H9 (cell line): ENCODE results near the gene CLIC1. TPM values are rescaled to one million over a fixed set of nuclear protein-coding genes. Genes with fewer than 3 reads are reported as not detected.

ENCODE experiments used
- DNase-seq: peaks from one replicate; pipeline ENCODE4 v3.0.0-alpha.2; 2017
- H2AFZ ChIP-seq: one replicate; pipeline ENCODE4 v1.6.1; 2013; ENCODE audit warnings: mild to moderate bottlenecking, low read length, control low read depth, moderate library complexity
- H2AK5ac ChIP-seq: 2 replicates; pipeline ENCODE4 v1.6.1; 2013; ENCODE audit warnings: low read length, control low read depth, mixed read lengths; ENCODE audit not compliant: insufficient read length
- H2BK120ac ChIP-seq: one replicate; pipeline ENCODE4 v1.6.1; 2013; ENCODE audit warnings: low read depth, mild to moderate bottlenecking, low read length, control low read depth, inconsistent platforms; ENCODE audit not compliant: poor library complexity, severe bottlenecking
- H2BK12ac ChIP-seq: 2 replicates; pipeline ENCODE4 v1.6.1; 2013; ENCODE audit warnings: low read length, control low read depth, mixed read lengths, low read depth; ENCODE audit not compliant: insufficient read length
- H2BK15ac ChIP-seq: 2 replicates; pipeline ENCODE4 v1.6.1; 2013; ENCODE audit warnings: low read depth, low read length, control low read depth
- H2BK20ac ChIP-seq: one replicate; pipeline ENCODE4 v1.6.1; 2013; ENCODE audit warnings: low read depth, mild to moderate bottlenecking, low read length, control low read depth, inconsistent platforms; ENCODE audit not compliant: poor library complexity, severe bottlenecking
- H2BK5ac ChIP-seq: 2 replicates; pipeline ENCODE4 v1.6.1; 2013; ENCODE audit warnings: low read length, control low read depth, mixed read lengths; ENCODE audit not compliant: insufficient read length
- H3K14ac ChIP-seq: 2 replicates; pipeline ENCODE4 v1.6.1; 2013; ENCODE audit warnings: low read length, control low read depth; ENCODE audit not compliant: insufficient read depth
- H3K18ac ChIP-seq: 2 replicates; pipeline ENCODE4 v1.6.1; 2013; ENCODE audit warnings: low read depth, mild to moderate bottlenecking, mixed read lengths, low read length, control low read depth; ENCODE audit not compliant: insufficient read length
- H3K23ac ChIP-seq: 2 replicates; pipeline ENCODE4 v1.6.1; 2013; ENCODE audit warnings: low read length, control low read depth, mixed read lengths, low read depth; ENCODE audit not compliant: insufficient read length
- H3K23me2 ChIP-seq: 2 replicates; pipeline ENCODE4 v1.6.1; 2013; ENCODE audit warnings: low read depth, mild to moderate bottlenecking, mixed read lengths, low read length, control low read depth; ENCODE audit not compliant: insufficient read length, poor library complexity, severe bottlenecking
- H3K27ac ChIP-seq: 2 replicates; pipeline ENCODE4 v1.5.1; 2013; ENCODE audit warnings: low read length, control low read depth, mixed read lengths, low read depth; ENCODE audit not compliant: insufficient read length
- H3K27me3 ChIP-seq: 2 replicates; pipeline ENCODE4 v1.6.1; 2013; ENCODE audit warnings: low read length, control low read depth, inconsistent platforms; ENCODE audit not compliant: insufficient read depth
- H3K4ac ChIP-seq: 2 replicates; pipeline ENCODE4 v1.6.1; 2013; ENCODE audit warnings: low read depth, mild to moderate bottlenecking, control low read depth, inconsistent platforms, low read length, moderate library complexity
- H3K4me1 ChIP-seq: 2 replicates; pipeline ENCODE4 v1.6.1; 2013; ENCODE audit warnings: low read length, control low read depth, inconsistent platforms; ENCODE audit not compliant: insufficient read depth
- H3K4me2 ChIP-seq: 2 replicates; pipeline ENCODE4 v1.6.1; 2013; ENCODE audit warnings: low read length, control low read depth, mixed read lengths; ENCODE audit not compliant: insufficient read length, insufficient read depth
- H3K56ac ChIP-seq: 2 replicates; pipeline ENCODE4 v1.6.1; 2013; ENCODE audit warnings: low read depth, mild to moderate bottlenecking, mixed read lengths, low read length, control low read depth; ENCODE audit not compliant: insufficient read length
- H3K79me1 ChIP-seq: 2 replicates; pipeline ENCODE4 v1.6.1; 2013; ENCODE audit warnings: low read depth, mild to moderate bottlenecking, moderate library complexity, low read length, control low read depth, inconsistent platforms; ENCODE audit not compliant: insufficient read depth, poor library complexity, severe bottlenecking
- H3K79me2 ChIP-seq: 2 replicates; pipeline ENCODE4 v1.6.1; 2013; ENCODE audit warnings: low read length, control low read depth, inconsistent platforms; ENCODE audit not compliant: insufficient read depth
- H3K9ac ChIP-seq: 2 replicates; pipeline ENCODE4 v1.6.1; 2013; ENCODE audit warnings: low read length, control low read depth, mixed read lengths; ENCODE audit not compliant: insufficient read length; ENCODE audit errors: extremely low read depth
- H3K9me3 ChIP-seq: one replicate; pipeline ENCODE4 v1.6.1; 2013; ENCODE audit warnings: low read depth, low read length, inconsistent platforms; ENCODE audit not compliant: control insufficient read depth
- H3T11ph ChIP-seq: one replicate; pipeline ENCODE4 v1.6.1; 2013; ENCODE audit warnings: mild to moderate bottlenecking, low read length, control low read depth, inconsistent platforms
- H4K20me1 ChIP-seq: one replicate; pipeline ENCODE4 v1.6.1; 2013; ENCODE audit not compliant: control insufficient read depth, insufficient read length, insufficient read depth
- H4K5ac ChIP-seq: 2 replicates; pipeline ENCODE4 v1.6.1; 2013; ENCODE audit warnings: low read depth, mild to moderate bottlenecking, mixed read lengths, low read length, control low read depth; ENCODE audit not compliant: insufficient read length
- H4K8ac ChIP-seq: replicated peaks from 2 replicates; pipeline ENCODE4 v1.6.1; 2013; ENCODE audit warnings: low read length, control low read depth, mixed read lengths, low read depth; ENCODE audit not compliant: insufficient read length
- H4K91ac ChIP-seq: 2 replicates; pipeline ENCODE4 v1.6.1; 2013; ENCODE audit warnings: low read depth, mild to moderate bottlenecking, moderate library complexity, mixed read lengths, low read length, control low read depth; ENCODE audit not compliant: insufficient read length
- H3K27ac Mint-ChIP-seq, 3 experiments: 2 replicates in 2 of 3; 3 replicates in 1 of 3; pipeline ENCODE4 v1.8.0; 2020 to 2021; ENCODE audit warnings: mixed read lengths in 3 of 3, mild to moderate bottlenecking in 1 of 3, moderate library complexity in 1 of 3
- H3K27me3 Mint-ChIP-seq: 2 replicates; pipeline ENCODE4 v1.8.0; 2021; ENCODE audit warnings: low read depth, mild to moderate bottlenecking, moderate library complexity, mixed read lengths
- H3K36me3 Mint-ChIP-seq, 3 experiments: 2 replicates in 2 of 3; 3 replicates in 1 of 3; pipeline ENCODE4 v1.8.0; 2020 to 2021; ENCODE audit warnings: low read depth in 3 of 3, mixed read lengths in 3 of 3; ENCODE audit not compliant: insufficient read depth in 1 of 3
- H3K4me1 Mint-ChIP-seq, 2 experiments: 2 replicates each; pipeline ENCODE4 v1.8.0; 2020; ENCODE audit warnings: mixed read lengths in 2 of 2
- H3K4me3 Mint-ChIP-seq, 2 experiments: 2 replicates in 1 of 2; 3 replicates in 1 of 2; pipeline ENCODE4 v1.8.0; 2020 to 2021; ENCODE audit warnings: mild to moderate bottlenecking in 2 of 2, mixed read lengths in 2 of 2, moderate library complexity in 1 of 2
- H3K9me3 Mint-ChIP-seq, 2 experiments: 2 replicates in 1 of 2; 3 replicates in 1 of 2; pipeline ENCODE4 v1.8.0; 2020; ENCODE audit warnings: mild to moderate bottlenecking in 2 of 2, mixed read lengths in 2 of 2, moderate library complexity in 1 of 2
- CTCF ChIP-seq: fragments of 200-600 bp; sonication (generic); conservative IDR thresholded peaks from 3 replicates; pipeline ENCODE4 v1.8.0; 2021; ENCODE audit warnings: antibody characterized with exemption, mild to moderate bottlenecking
- WGBS: extraction: QIAGEN DNeasy Blood & Tissue Kit; methylation state at CpG from one replicate; pipeline ENCODE4 v1.1.7; 2013; ENCODE audit warnings: missing lambda C conversion rate, low lambda C conversion rate, mixed read lengths; ENCODE audit not compliant: insufficient read length; ENCODE audit errors: extremely low coverage; 5-methylcytosine and 5-hydroxymethylcytosine counted together
- total RNA-seq: library from RNA; stranded (reverse); gene quantifications from 2 replicates; pipeline ENCODE4 v1.2.1, GENCODE V29; 2021

CLIC1 gene
- total RNA-seq, 1 experiment from 2014 or later = 265 TPM

GRCh38 chr6:31725502-31726350 is 10.6 kb downstream of the CLIC1 start:
- peaks cover 14 to 16% of the 10 kb centered on the region in 2 experiments for H3K4me1 Mint-ChIP-seq

More at GRCh38 chr6:31725502-31726350, 10.6 kb downstream of the CLIC1 start:
- Histone ChIP-seq H3K9me3 (no peaks in the 10 kb centered on the region), H3K4ac (no peak overlapping the region), H3K56ac (no peak overlapping the region), H4K8ac (no peak overlapping the region), H3K9ac (no peak overlapping the region), H3K79me1 (no peaks in the 10 kb centered on the region), H2BK5ac (no peak overlapping the region), H4K20me1 (no peaks in the 10 kb centered on the region), H3K23ac (no peak overlapping the region), H3K18ac (no peak overlapping the region), H2AFZ (no peak overlapping the region), H2AK5ac (no peak overlapping the region), H2BK15ac (no peak overlapping the region), H3K14ac (no peak overlapping the region), H3K4me1 (no peaks in the 10 kb centered on the region), H4K5ac (no peak overlapping the region), H3K27ac (no peak overlapping the region), H3K79me2 (no peaks in the 10 kb centered on the region), H2BK20ac (no peak overlapping the region), H4K91ac (no peak overlapping the region), H2BK120ac (no peak overlapping the region), H2BK12ac (no peak overlapping the region), H3T11ph (no peak overlapping the region), H3K27me3 (no peaks in the 10 kb centered on the region), H3K4me2 (no peak overlapping the region), H3K23me2 (peaks cover 9% of the 10 kb centered on the region)
- no peaks in the 10 kb centered on the region for H3K27me3 Mint-ChIP-seq
- no peak for TF ChIP-seq CTCF
- H3K27ac Mint-ChIP-seq = peak overlapping the region in 1 of 3 experiments; percentile 4; a peak in 2 of 7 replicates
- no peaks in the 10 kb centered on the region; a peak in 2 of 5 replicates for H3K9me3 Mint-ChIP-seq
- no peak overlapping the region for H3K4me3 Mint-ChIP-seq
- peaks cover 15 to 41% (median 39%) of the 10 kb centered on the region in 3 experiments for H3K36me3 Mint-ChIP-seq
- DNase-seq = no peak
- no CpG with 5 or more reads among the region's 12 CpGs for WGBS
